ENCODE measurements around the gene ALKAL2.
"Not testable (repeated sequence)": the region's sequence is repeated elsewhere in the genome, so short reads cannot be mapped to it uniquely, and the experiment has no call there.

Gene ALKAL2

GRCh38 chr2:322326-322725, 34.4 kb upstream of the ALKAL2 start:
- no peak overlapping the region for H3K4me3 ChIP-seq (replicated peaks; ENCODE audit: low read depth, low read length)
- no peaks in the 10 kb centered on the region for H3K36me3 ChIP-seq (ENCODE audit: control insufficient read depth, insufficient read depth, low read length)
- no peak for DNase-seq (ENCODE audit: extremely low read depth, insufficient read length)
- TF ChIP-seq CTCF (IDR thresholded peaks at IDR 0.05; ENCODE audit: insufficient read depth, low read length, poor library complexity, severe bottlenecking) = no peak
- no peaks in the 10 kb centered on the region for H3K27me3 ChIP-seq (replicated peaks; ENCODE audit: control insufficient read depth, insufficient read depth, low read length)

GRCh38 chr2:320561-320960, 32.7 kb upstream of the ALKAL2 start:
- TF ChIP-seq CTCF (IDR thresholded peaks at IDR 0.05; ENCODE audit: insufficient read depth, low read length, poor library complexity, severe bottlenecking) = no peak
- no peak for DNase-seq (ENCODE audit: extremely low read depth, insufficient read length)

DNA sequence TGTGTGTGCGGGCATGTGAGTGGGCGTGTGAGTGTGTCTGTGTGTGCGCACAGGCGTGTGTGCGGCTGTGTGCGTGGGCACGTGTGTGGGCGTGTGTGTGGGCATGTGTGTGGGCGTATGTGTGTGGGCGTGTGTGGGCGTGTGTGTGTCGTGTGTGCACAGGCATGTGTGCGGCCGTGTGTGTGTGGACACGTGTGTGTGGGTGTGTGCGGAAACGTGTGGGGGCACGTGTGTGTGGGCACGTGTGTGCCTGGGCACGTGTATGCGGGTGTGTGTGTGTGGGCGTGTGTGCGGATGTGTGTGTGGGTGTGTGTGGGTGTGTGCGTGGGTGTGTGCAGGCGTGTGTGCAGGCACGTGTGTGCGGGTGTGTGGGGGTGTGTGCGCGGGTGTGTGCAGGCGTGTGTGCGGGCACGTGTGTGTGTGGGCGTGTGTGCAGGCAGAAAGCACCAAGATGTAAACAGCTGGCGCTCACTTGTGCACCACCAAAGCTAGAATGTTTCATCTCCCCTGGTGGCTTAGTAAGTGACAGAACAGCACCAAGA, 31.2 kb upstream of the ALKAL2 start:
- no peak for DNase-seq (ENCODE audit: extremely low read depth, insufficient read length)
- H3K4me3 ChIP-seq (replicated peaks; ENCODE audit: low read depth, low read length) = no peak overlapping the region
- H3K36me3 ChIP-seq (ENCODE audit: control insufficient read depth, insufficient read depth, low read length) = no peaks in the 10 kb centered on the region
- H3K27me3 ChIP-seq (replicated peaks; ENCODE audit: control insufficient read depth, insufficient read depth, low read length) = no peaks in the 10 kb centered on the region
- TF ChIP-seq CTCF (IDR thresholded peaks at IDR 0.05; ENCODE audit: insufficient read depth, low read length, poor library complexity, severe bottlenecking) = no peak

More at GRCh38 chr2:320561-320960, 32.7 kb upstream of the ALKAL2 start:
- Histone ChIP-seq H3K4me3 (replicated peaks; ENCODE audit: low read depth, low read length) (no peak overlapping the region), H3K27me3 (replicated peaks; ENCODE audit: control insufficient read depth, insufficient read depth, low read length) (no peaks in the 10 kb centered on the region), H3K36me3 (ENCODE audit: control insufficient read depth, insufficient read depth, low read length) (no peaks in the 10 kb centered on the region)

DNA sequence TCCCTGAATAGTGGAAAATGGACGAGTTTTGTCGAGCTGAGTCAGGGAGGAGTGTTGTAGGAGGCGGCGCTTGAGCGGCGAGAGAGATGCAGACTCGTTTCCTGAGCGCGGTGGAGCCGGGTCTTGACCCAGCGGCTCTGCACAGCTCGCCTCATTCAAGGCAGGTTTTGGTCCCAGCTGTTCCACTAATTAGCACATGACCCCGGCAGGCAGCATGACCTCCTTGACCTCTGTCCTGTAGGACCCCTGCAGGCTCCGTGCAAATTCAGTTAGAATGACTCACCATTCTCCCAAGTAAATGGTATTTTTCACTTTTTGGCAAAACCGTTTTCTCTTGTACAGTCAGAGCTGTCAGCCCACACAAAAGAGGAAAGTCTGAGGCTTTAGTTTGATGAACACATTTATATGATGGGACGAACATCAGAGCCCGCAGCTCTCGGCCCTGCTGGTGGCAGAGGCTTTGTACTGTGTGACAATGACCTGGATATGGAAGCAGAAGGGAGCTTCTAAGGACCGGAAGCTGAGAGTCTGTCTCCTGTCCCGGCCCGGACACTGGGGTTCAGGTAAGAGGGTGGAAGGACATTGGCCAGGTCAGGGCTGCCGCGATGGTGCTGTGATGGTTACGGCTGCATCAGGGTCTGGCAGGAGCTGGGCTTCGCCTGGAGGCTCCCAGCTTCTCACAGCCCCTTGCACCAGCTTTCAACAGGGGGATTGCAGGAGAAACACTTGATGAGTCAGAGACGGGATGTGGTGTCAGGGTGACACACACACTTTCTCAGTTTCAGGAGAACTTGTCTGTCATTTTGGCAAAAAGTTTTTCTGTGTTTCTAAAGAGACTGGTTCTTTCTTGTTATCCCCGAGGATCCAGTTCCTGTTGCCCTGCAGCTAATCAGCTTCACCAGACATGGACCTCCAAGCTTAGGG, 29.9 kb upstream of the ALKAL2 start:
- no peak for TF ChIP-seq CTCF (IDR thresholded peaks at IDR 0.05; ENCODE audit: insufficient read depth, low read length, poor library complexity, severe bottlenecking)
- no peaks in the 10 kb centered on the region for H3K27me3 ChIP-seq (replicated peaks; ENCODE audit: control insufficient read depth, insufficient read depth, low read length)
- DNase-seq (ENCODE audit: extremely low read depth, insufficient read length) = no peak
- H3K4me3 ChIP-seq (replicated peaks; ENCODE audit: low read depth, low read length) = no peak overlapping the region
- H3K36me3 ChIP-seq (ENCODE audit: control insufficient read depth, insufficient read depth, low read length) = no peaks in the 10 kb centered on the region

DNA sequence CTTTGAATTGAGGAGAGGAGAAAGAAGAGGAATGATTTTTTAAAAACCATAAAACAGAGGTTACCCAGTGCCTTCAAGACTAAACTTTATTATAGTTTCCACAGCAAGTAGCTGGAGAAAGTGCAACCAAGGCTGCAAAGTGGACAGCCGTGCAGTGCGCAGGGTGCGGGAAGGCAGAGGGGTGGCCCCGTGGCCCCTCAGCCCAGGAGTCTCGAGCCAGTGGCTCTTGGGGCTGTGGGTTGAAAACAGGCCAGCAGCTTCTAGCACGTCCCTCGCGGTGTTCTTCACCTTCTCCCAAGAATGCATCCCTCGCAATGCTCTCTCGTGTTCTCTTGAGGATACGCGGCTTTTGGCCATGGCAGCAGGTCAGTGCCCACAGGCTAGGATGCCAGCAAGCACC, 28.5 kb upstream of the ALKAL2 start:
- no peaks in the 10 kb centered on the region for H3K36me3 ChIP-seq (ENCODE audit: control insufficient read depth, insufficient read depth, low read length)
- TF ChIP-seq CTCF (IDR thresholded peaks at IDR 0.05; ENCODE audit: insufficient read depth, low read length, poor library complexity, severe bottlenecking) = no peak
- no peak for DNase-seq (ENCODE audit: extremely low read depth, insufficient read length)
- no peaks in the 10 kb centered on the region for H3K27me3 ChIP-seq (replicated peaks; ENCODE audit: control insufficient read depth, insufficient read depth, low read length)
- H3K4me3 ChIP-seq (replicated peaks; ENCODE audit: low read depth, low read length) = no peak overlapping the region

DNA sequence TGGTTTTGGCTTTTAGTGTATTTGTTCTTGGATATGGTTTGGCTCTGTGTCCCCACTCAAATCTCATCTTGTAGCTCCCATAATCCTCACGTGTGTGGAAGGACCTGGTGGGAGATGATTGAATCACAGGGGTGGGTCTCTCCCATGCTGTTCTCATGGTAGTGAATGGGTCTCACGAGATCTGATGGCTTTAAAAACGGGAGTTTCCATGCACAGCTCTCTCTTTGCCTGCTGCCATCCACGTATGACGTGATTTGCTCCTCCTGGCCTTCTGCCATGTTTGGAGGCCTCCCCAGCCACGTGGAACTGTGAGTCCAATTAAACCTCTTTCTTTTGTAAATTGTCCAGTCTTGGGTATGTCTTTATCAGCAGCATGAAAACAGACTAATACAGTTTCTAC, 28.0 kb upstream of the ALKAL2 start:
- H3K36me3 ChIP-seq (ENCODE audit: control insufficient read depth, insufficient read depth, low read length); H3K4me3 ChIP-seq (replicated peaks; ENCODE audit: low read depth, low read length); DNase-seq (ENCODE audit: extremely low read depth, insufficient read length); H3K27me3 ChIP-seq (replicated peaks; ENCODE audit: control insufficient read depth, insufficient read depth, low read length): not testable (repeated sequence)
